HPDE6-E6E7 (cell line): ENCODE data around the gene GNAZ.
"Not testable (repeated sequence)": the region's sequence is repeated elsewhere in the genome, so short reads cannot be mapped to it uniquely, and the experiment has no call there.

Experiments
- DNase-seq: peaks from one replicate; pipeline ENCODE4 v3.0.0; 2011; ENCODE audit warnings: missing footprints; ENCODE audit errors: extremely low spot score

The GNAZ gene

DNA sequence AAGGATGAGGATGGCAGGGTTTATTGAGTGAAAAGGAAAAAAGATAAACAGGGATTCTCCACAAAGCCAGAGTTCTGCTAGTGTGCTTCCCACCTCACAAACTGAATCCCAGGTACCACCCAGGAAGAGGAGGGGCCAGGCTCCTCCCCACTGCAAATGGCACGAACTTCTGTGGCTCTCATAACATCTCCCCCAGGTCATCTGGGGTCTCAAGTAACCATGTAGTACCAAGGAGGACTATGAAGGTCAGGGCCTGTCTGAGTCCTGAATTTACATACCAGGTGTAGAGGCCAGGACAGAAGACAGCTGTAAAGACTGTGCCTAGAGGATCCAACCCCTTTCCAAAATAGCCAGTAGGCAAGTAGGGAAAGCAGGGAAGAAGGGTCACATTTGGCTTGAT, 25.7 kb upstream of the GNAZ start:
- DNase-seq = no peak

DNA sequence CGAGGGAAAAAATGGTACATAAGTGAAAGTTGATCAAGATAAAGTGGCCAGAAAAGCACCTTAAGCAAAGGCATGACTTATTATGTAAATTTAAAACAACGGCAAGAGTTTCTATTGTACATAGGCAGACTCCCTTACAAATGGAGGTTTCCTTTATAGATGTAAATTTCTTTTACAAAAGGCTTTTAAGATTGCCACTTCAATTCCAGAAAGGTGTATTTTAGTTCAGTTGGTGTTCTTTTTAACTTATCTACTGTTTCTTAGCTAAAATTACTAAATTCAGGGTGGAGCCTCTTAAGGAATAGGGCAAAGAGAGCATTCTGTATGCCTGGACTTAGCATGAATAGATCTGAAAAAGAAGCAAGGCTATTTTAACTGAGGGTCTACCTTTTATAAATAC, 24.9 kb upstream of the GNAZ start:
- DNase-seq = no peak

DNA sequence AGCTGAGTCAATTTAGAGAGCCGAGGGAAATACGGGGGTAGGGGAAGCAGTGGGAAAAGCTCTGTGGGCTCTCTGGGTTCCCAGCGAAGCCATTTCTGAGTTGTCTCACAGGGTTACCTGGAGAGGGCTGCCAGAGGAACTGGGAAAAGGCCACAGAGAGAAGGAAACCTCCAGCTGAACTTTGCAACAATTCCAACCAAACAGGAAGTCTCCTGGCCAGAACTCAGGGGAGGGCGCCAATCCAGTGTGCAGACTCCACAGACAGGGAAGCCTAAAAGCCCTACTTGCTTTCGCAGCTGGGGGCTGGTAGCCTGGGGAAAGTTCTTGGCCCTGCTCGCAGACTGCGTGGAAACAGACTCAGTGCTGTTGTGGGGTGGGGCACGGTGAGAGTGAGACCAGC, 23.1 kb upstream of the GNAZ start:
- no peak for DNase-seq

DNA sequence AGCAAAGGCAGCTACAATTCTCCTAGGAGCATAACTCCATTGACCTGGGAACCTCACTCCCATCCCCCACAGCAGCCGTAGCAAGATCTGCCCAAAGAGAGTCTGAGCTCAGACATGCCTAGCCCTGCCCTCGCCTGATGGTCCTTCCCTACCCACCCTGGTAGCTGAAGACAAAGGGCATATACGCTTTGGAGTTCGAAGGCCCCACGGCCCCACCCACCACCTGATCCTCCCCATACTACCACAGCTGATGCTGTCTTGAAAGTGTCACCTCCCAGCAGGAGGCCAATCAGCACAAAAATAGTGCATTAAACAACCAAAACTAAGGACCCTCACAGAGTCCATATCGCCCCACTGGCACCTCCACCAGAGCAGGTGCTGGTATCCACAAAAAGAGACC, 22.6 kb upstream of the GNAZ start:
- DNase-seq = no peak

DNA sequence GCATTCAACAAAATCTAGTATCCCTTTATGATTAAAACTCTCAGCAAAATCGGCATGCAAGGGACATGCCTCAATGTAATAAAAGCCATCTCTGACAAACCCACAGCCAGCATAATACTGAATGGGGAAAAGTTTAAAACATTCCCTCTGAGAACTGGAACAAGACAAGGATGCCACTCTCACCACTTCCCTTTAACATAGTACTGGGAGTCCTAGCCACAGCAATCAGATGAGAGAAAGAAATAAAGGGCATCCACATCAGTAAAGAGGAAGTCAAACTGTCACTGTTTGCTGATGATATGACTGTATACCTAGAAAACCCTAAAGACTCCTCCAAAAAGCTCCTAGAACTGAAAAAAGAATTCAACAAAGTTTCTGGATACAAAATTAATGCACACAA, 19.8 kb upstream of the GNAZ start:
- DNase-seq = not testable (repeated sequence)

DNA sequence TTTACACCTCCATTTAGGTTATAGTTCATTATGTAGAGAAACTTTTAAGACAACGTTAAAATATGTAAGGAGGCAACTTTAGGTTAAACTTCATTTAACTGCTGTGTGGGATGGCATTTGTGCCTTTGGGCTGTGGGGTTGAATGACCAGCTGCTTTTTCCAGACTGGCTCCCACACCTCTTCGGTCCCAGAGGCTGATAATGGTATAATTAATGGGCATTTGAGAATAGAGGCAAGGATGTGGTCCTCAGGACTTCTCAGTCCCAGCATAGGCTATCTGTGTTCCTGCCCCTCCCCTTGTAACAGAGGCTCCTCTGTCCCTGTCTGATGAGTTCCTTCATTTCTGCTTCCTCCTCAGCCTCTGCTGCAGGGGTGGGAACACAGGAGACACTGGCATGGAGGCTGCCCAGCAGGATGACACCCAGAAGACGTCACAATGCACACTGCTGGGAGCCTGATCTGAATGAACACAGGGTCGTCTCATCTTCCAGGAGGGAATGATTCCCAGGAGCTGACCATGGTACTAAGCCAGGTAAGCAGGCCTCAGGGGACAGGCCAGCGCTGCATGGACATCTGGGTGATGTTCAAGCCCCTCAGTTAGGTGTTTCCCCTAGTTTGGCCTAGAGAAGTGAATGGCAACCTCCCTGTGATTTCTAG, 17.1 kb upstream of the GNAZ start:
- DNase-seq = no peak

DNA sequence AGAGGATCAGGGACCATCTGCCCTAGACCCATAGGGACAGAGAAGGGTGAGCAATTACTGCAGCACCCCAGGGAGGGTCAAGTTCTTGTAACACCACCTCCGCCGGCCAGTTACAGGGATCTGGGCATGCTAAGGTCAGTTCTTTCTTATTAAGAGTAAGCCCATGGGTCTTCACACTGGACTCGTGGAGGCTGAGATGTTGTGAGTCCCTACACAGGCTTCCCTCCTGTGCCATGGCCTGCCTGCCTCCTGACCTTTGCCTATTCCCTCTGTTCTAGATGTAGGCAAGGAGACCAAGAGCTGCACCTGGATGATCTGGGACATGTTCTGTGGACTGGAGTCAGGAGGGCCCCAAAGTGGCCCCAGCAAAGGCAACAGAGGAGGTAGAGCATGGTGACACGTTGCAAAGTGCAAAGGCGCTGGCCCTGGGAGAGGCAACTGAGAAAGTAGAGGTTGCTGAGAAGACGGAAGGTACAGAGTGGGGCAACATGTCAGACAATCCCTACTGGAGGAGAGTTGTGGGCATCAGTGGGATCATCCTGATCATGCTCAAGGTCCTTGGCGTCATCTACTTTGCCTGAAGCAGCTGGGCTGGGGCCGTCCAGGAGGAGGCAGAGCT, 16.3 kb upstream of the GNAZ start:
- DNase-seq = no peak

DNA sequence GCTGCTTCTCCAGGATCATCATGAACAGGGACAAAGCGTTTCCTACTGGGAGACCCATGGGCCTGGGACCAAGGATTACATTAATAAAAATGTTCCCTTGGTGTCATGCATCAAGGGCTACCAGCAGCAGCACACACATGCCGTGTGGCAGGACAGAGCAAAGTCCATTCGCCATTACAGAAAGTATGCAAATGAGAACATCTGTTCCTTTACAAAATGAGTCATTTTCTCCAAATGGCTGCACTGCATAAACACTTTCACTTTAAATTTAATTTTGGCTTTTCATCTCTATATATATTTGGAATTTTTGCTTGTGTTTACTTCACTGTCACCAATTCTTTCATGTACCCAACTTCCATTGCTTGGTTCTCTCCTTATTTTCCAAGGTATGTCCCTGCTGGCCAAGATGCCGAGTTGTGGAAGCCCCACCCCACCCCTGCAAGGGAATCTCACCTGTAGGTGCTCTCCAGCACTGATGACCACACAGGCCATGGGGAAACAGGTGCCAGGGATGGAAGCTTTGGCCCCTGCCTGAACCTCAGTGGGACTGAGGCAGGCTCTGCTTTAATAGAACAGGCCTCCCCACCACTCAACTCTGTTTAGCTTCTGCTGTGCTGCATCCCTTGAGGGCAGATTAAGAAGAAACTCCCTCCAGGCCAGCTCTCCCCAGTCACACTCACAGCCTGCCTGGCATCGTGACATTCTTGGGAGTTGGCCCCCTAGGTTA, 15.6 kb upstream of the GNAZ start:
- no peak for DNase-seq

DNA sequence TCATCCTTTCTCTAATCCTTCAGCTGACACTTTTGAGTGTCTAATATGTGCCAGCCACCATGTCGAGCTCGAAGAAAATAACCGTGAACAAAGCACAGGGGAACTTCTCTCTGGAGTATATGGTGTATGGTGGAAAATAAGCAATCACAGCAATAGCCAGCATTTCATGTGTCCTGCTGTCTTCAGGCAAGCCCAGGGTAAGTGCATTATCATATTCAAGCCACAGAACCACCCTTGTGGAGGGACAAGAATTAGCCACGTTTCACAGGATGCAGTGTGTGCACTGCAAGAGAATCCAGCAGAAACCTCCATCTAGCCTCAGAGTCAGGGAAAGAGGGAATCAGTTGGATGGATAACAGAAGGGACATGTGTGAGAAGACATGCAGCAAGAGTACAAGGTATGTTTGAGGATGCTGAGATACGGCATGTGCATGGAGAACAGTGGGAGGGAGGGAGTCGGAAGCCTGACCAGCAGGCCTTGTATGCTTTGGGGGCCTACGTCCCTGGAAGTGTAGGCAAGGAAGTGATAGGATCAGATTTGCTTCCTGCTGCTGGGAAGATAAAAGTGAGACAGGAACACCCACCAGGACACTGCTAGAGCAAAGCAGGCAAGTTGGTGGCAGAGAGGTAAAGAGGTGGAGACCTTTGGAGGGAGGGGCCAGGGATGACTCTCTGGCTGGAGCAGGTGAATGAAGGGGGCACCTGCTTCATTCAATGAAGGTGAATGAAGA, 14.7 kb upstream of the GNAZ start:
- no peak for DNase-seq

DNA sequence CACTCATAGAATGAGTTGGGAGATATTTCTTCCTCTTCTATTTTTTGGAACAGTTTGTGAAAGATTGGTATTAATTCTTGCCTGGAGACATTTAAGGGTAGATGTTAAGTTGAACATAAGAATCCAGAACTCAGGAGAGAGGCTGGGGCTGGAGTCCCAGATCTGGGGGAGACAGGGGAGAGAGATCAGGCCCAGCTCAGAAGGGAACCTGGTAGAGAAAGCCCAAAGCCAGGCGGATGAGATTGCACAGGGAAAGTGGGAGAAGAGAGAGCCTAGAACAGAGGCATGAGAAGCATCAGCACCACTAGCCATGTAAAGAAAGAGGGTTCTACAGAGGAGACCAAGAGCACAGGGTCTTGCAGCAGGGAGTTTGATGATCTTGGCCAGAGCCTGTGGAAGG, 13.0 kb upstream of the GNAZ start:
- DNase-seq = no peak

DNA sequence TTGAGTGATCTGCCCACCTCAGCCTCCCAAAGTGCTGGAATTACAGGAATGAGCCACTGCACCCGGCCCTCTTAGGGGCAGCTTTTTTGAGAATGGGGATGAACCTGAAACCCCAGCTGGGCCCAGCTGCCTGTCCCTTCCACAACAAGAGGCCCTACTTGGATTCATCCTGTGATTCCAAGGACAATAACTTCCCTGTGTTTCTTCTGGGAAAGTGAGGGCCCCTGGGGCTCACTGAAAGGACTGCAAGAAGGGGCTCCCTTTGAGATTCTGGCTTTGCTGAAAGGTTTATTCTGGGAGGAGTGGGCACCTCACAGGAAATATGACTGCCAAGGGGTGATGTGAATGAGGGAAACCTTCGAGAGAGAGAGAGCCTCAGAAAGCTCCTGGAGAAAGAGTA, 12.3 kb upstream of the GNAZ start:
- DNase-seq = no peak

DNA sequence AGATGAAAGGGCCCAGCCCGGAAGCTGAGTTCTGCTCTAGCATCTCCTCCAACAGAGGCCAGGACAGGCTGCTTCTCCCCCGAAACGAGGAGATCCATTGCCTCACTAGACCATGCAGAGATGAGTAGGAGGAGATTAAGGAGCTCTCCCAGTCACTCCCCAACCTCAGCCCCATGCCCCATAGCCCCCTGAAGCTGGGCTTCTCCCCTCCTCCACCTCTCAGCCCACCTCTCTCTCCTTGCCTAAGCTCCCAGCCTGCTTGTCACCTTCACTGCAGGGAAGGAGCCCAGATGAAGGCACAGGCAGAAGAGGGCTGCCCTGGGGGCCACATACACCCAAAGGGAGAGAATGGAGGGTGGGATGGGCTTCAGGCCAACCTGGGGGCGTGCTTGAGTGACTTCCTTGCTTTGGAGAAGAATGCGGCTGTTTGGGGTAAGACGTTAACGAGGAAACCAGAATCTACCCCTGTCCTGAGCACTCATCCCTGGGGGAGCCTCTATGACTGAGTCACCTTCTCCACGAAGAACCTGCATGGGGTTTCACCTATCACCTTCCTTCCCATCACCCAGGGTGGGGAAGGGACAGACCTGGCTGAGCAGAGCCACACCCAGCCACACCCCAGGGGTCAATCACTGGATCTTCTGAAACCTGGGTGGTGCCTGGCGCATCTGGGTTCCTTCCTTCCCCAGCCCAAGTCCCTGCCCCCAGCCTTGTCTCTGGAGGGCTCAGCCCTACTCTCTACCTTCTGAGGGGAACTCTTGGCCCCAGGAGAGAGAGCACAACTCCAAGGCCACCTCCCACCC, 11.6 kb upstream of the GNAZ start:
- DNase-seq = no peak

DNA sequence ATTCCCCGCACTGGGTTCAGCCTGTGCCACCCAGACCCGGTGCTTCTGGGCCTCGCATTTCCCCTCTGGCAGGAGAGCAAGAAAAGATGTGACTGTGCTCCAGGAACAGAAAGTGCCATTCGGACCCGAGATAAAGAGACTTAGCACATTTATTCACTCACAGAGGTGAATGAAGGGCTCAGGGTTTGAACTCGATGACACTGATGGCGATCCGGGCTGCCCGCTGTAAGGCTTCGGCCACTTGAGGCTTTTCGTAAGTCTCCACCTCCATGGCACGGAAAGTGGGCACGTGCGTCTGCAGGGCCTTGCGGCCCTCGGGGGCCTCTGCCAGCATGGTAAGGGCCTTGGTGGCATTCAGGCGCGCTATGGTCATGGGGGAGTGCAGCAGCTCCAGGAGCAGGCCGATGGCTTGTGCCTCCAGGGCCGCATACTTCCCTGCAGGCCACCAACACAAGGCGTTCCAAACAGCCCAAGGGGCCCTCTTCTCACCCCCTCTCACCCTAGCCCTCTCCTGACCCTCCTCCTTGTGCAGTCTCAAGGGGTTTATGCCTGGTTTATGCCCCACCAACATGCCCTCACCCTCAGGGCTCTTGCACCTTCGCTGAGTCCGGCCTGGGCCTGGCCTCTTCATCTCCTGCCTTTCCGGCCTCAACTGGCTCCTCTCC, 10.9 kb upstream of the GNAZ start:
- no peak for DNase-seq

DNA sequence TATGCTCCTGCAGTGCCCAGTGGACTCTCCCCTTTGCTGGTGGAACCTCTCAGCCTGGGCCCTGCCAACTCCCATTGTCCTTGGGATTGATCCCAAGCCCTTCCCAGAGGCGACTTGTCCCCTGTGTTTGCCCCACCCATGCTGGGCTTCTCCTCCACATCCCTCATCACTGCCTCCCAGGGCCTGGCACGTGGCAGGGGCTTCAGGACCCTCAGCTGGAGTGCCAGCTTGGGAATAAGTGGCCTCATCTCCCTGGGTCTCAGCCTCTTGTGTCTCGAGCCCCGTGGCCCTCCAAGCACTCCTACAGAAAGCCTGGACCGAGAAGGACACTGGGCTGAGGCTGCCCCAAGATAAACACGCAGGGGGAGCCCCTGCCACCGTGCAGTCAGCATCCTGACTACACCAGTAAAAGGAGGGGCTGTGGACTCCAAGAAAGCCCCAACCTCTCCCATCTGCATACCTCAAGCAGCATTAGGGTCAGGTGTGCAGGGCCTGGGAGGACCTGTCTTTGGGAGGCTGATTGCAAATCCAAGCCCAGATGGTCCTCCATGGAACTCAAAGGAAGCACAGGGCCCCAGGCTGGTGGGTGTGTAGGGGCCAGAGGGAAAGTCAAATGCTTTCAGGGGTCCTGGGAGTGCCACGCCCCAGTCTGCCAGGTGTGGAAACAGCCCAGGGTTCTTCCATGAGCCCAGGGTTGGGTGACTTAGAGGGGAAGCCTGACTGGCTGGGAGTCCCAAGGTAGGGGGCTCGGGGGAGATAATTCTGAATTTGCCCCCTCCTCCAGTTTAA, 9.5 kb upstream of the GNAZ start:
- no peak for DNase-seq

DNA sequence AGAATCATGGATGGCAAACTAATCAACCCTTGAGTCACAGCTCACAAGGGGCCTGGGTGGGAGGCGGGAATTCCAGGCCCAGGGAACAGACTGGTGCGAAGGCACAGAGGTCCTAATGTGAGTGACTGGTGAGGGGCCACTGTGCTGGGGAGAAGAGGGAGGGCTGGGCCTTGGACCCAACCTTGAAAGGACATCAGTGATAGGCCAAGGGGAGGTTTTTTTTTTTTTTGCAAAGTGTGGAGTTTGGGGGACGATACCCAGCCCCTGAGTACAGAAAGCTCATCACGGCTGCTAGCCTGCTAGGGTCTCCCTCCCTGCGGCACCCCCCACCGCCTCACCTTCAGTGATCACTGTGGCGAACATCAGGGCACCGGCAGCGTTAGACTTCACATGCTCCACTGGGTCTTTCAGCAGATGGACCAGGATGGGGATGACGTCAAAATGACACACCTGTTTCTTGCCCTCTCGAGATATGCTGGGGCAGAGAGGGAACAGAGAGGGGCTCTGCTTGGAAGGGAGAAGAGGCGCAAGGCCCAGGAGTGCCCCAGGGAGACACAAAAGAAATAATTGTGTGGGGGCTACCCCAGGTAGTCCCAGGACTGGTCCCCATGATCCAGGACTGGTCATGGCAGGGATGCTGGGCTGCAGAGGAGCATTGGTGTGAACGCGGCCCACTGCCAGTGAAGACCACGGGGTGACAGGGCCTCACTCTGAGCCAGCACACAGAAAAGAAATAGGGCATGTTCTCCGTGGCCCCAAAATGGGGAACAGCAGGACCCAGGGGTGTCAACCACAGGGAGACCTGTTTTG, 8.6 kb upstream of the GNAZ start:
- no peak for DNase-seq

DNA sequence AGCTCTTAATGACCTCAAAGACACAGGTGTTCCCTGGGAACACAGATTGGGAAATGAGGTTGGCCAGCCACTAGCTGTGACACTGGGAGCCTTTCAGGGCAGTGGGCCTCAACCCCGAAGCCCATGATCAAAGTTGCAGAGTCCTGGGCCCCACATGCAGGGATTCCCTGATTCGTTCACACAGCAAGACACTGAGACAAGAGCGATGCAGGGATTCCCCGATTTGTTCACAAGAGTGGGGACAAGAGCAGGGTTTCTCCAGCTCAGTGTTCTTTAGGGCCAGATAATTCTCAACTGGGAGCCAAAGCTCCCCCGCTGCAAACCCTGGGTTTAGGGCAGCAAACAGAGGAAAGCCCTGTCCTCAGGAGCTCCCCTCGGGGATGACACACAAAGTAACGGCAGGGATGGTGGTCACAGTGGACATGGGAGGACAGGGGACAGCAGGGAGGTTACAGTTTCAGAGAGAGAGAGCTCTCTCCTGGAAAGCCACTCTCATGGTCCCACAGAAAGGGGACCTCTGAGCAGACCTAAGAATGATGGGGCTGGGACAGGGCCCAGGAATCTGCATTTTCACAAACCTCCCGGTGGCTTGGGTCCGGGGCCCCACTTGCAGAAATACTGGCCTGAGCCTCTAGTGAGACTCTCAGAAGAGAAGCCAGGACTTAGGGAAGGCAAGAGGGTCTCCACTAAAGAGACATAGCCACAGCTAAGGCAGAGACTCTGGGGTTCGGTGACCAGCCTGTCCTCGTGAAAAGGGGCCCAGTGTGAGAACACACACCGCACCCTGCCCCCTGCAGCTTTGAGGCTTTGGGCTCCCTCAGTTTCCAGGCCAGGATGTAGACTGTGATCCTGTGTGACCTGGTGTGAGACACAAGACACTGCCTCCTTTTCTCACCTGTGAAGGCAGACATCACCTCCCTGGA, 7.4 kb upstream of the GNAZ start:
- no peak for DNase-seq

DNA sequence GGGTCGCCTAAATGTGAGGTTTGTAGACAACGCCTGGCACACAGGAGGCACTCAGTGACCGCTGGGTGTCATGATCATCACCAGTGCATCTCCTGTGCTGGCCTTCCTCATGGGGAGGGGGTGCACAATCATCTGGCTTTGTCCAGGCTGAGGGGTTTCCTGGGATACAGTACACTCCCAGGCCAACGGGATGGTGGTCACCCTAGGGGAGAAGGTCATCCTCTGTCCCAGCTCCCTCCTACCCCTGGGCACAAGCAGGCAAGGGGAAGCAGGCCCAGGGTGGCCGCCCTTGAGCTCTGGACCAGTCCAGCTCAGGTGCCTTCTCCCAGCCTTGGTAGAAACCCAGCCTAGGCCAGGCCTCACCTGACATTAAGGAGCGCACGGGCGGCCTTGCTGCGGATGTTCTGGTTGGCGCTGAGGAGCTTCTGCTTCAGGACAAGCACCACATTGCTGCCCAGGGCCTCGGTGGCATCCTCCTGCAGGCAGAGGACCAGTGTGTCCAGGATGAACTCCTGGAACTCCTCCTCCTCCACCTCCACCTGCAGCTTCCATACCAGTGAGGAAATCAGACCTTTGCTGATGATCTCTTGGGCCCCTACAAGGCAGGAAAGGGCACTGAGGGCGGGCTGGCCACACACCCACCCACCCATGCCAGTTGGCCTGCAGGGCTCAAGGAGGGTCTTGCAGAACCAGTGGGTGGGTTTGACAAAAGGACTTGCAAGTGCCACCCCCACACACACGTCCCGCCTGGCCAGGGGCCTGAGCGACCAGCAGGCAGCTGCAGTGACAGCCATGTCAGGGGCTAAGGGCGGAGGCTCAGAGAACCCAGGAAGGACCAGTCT, 6.6 kb upstream of the GNAZ start:
- no peak for DNase-seq
